Activated T-helper 1 cell treated with anti-CD3 and anti-CD28 coated beads, Interleukin-2, amount 50 U/mL, for 16 hours (primary cell): ENCODE results near the gene SAPCD1.

ENCODE experiments used
- DNase-seq, 2 donors: peaks; one replicate each; pipeline ENCODE4 v3.0.0-alpha.2; 2020; ENCODE audit warnings: low read depth in 1 of 2, low spot score in 1 of 2

Gene SAPCD1

GRCh38 chr6:31762356-31762755 is at the start of gene SAPCD1:
SAPCD1 (plus strand) TSS chr6:31762656; CDS start chr6:31763055, 399 bp downstream.
- DNase-seq, result no peak

GRCh38 chr6:31713465-31713864 is 49.0 kb upstream of the SAPCD1 start:
- DNase-seq, result no peak

GRCh38 chr6:31713991-31714684 is 48.3 kb upstream of the SAPCD1 start:
- no peak for DNase-seq

GRCh38 chr6:31715022-31715958 is 47.2 kb upstream of the SAPCD1 start, which contains the start of gene LY6G6D:
LY6G6D (plus strand) TSS chr6:31715348; CDS start chr6:31715356, 8 bp downstream.
- DNase-seq, result no peak

- no peak for DNase-seq
Observed at GRCh38 chr6:31717499-31718222, 44.8 kb upstream of the SAPCD1 start.

GRCh38 chr6:31718265-31718664 is 44.2 kb upstream of the SAPCD1 start:
- no peak for DNase-seq

- DNase-seq, result no peak
Observed at GRCh38 chr6:31719001-31719400, 43.5 kb upstream of the SAPCD1 start.

GRCh38 chr6:31720196-31720770 is 42.2 kb upstream of the SAPCD1 start:
- no peak for DNase-seq

- no peak for DNase-seq
Observed at GRCh38 chr6:31721351-31722020, 41.0 kb upstream of the SAPCD1 start, which contains the start of gene LY6G6C. LY6G6C (minus strand) TSS chr6:31721746; CDS start chr6:31721679, 67 bp downstream.

GRCh38 chr6:31722173-31722572 is 40.3 kb upstream of the SAPCD1 start:
- DNase-seq, result no peak

- no peak for DNase-seq
Observed at GRCh38 chr6:31723245-31723979, 39.0 kb upstream of the SAPCD1 start, which contains the start of gene MPIG6B. MPIG6B (plus strand) TSS chr6:31723373; CDS start chr6:31723384, 11 bp downstream.

- no peak for DNase-seq
Observed at GRCh38 chr6:31723980-31724691, 38.3 kb upstream of the SAPCD1 start.

- no peak for DNase-seq
Observed at GRCh38 chr6:31725502-31726350, 36.7 kb upstream of the SAPCD1 start.

GRCh38 chr6:31727034-31727716 is 35.3 kb upstream of the SAPCD1 start:
- DNase-seq, result no peak

- DNase-seq, result no peak
Observed at GRCh38 chr6:31727717-31728671, 34.5 kb upstream of the SAPCD1 start.

- DNase-seq, result no peak
Observed at GRCh38 chr6:31728767-31729514, 33.5 kb upstream of the SAPCD1 start, which contains the start of gene DDAH2. DDAH2 (minus strand) TSS chr6:31729299; CDS start chr6:31729161, 138 bp downstream.
